A673 (cell line): Measurements from ENCODE around the gene PCNX3. TPM values are rescaled to one million over a fixed set of nuclear protein-coding genes. Genes with fewer than 3 reads are reported as not detected.

Experiments used
- BruUV-seq: library from RNA; stranded (reverse); fragments of 400-500 nt; replicated peaks from 2 replicates; lab custom pipeline; 2021; lab: Mats Ljungman, UMichigan
- CTCF ChIA-PET: fragments of 300-600 bp; sonication (Branson Sonifier 250); formaldehyde crosslinking; loops from one replicate; lab custom pipeline; 2022; ENCODE audit warnings: antibody characterized with exemption; lab: Charles Lee
- POLR2A ChIA-PET: fragments of 300-600 bp; sonication (Branson Sonifier 250); formaldehyde crosslinking; loops from one replicate; lab custom pipeline; 2022; ENCODE audit warnings: antibody characterized with exemption; ENCODE audit not compliant: low non-redundant PET; lab: Charles Lee
- DNase-seq: peaks from one replicate; pipeline ENCODE4 v3.0.0-alpha.2; 2015; ENCODE audit warnings: low spot score
- H3K27ac ChIP-seq: fragments of 200-600 bp; sonication (generic); 2 replicates; pipeline ENCODE4 v1.5.1; 2016; ENCODE audit warnings: mixed run types, low read depth, mild to moderate bottlenecking, mixed read lengths, antibody characterized with exemption, low read length; ENCODE audit not compliant: poor library complexity, severe bottlenecking
- H3K27me3 ChIP-seq: fragments of 200-600 bp; sonication (generic); replicated peaks from 2 replicates; pipeline ENCODE4 v1.6.1; 2017; ENCODE audit warnings: mixed run types, low read depth, mild to moderate bottlenecking, mixed read lengths, antibody characterized with exemption, low read length; ENCODE audit not compliant: insufficient read depth, poor library complexity
- H3K36me3 ChIP-seq: fragments of 200-600 bp; sonication (generic); 2 replicates; pipeline ENCODE4 v1.6.1; 2016; ENCODE audit warnings: mixed run types, mild to moderate bottlenecking, mixed read lengths, antibody characterized with exemption, low read length; ENCODE audit not compliant: insufficient read depth, poor library complexity, severe bottlenecking
- H3K4me1 ChIP-seq: fragments of 200-600 bp; sonication (generic); 2 replicates; pipeline ENCODE4 v1.6.1; 2017; ENCODE audit warnings: mixed run types, mild to moderate bottlenecking, mixed read lengths, antibody characterized with exemption, low read length; ENCODE audit not compliant: insufficient read depth, poor library complexity, severe bottlenecking
- H3K4me3 ChIP-seq: fragments of 200-600 bp; sonication (generic); 2 replicates; pipeline ENCODE4 v1.5.1; 2016; ENCODE audit warnings: low read depth, mixed run types, mild to moderate bottlenecking, mixed read lengths, low read length; ENCODE audit not compliant: poor library complexity, severe bottlenecking
- H3K9me3 ChIP-seq: fragments of 200-600 bp; sonication (generic); 2 replicates; pipeline ENCODE4 v1.6.1; 2016; ENCODE audit warnings: mixed run types, low read depth, mild to moderate bottlenecking, mixed read lengths, antibody characterized with exemption, low read length; ENCODE audit not compliant: poor library complexity, severe bottlenecking
- EZH2 ChIP-seq: fragments of 200-600 bp; sonication (generic); IDR thresholded peaks from 2 replicates; pipeline ENCODE4 v1.6.1; 2017; ENCODE audit warnings: borderline replicate concordance, low read depth, mild to moderate bottlenecking, mixed read lengths, antibody characterized with exemption, low read length; ENCODE audit not compliant: poor library complexity, severe bottlenecking
- intact Hi-C: fragments of 100-400 bp; cut with micrococcal nuclease; formaldehyde crosslinking; loops from one replicate; pipeline ENCODE4 v1.10.0; 2022; ENCODE audit not compliant: unreplicated experiment
- total RNA-seq: library from RNA; stranded (reverse); gene quantifications from 2 replicates; pipeline ENCODE4 v1.2.3, GENCODE V29; 2021
- TF ChIP-seq, protein P1 (sequence below): fragments of 300-800, 200-600 bp; sonication (generic); conservative IDR thresholded peaks from 2 replicates; pipeline ENCODE4 v1.5.1; 2017; ENCODE audit warnings: low read depth, mild to moderate bottlenecking, antibody characterized with exemption, low read length, moderate library complexity, mixed read lengths

PCNX3 gene
- total RNA-seq, 1 experiment from 2014 or later, result 68.0 TPM

DNA sequence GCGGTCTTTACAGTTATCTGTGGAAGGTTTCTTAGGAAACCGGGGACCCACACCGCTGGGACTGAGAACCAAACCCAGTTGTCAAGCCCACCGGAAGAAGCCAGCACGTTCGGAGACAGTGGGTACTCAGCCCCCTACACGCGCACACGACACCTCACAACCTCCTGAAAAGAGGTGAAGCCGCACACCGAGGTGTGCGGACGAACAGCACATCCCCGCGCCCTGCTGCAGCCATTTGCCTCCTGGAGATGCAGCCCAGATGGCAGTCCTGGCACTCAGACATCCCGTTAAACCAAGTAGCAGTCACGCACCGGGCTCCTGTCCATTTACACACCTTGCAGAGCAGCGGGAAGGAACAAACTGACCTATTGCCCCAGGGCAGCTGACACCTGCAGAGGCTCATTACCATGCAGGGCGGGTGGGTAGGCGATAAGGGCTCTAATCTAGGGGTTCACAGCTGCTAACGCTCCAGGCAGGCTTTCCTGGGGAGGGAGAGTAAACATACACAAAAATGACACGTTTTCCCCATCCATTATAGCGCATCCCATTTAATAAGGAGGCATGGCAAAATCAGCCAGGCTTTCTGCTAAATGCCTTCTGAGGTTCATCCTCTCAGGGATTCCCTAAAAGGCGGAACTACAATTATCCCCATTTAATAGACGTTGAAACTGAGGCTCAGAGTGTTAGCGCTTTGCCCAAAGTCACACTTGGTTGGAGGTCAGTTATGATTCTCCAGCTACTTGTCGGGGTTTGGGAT is 40.6 kb upstream of the PCNX3 start:
- H3K4me1 ChIP-seq, result peaks cover 45% of the 10 kb centered on the region
- BruUV-seq, result no TSS peak
- peak overlapping the region; percentile 75 for H3K27ac ChIP-seq
- ChIA-PET CTCF (no interaction called here), POLR2A (no interaction called here)
- intact Hi-C loops, result loop anchor here (5.0 kb wide), 2 partner anchors 32 to 193 kb away; partner anchors contain the start of gene SLC25A45
- no peaks in the 10 kb centered on the region for H3K27me3 ChIP-seq
- H3K9me3 ChIP-seq, result no peaks in the 10 kb centered on the region
- TF ChIP-seq, protein P1, sequence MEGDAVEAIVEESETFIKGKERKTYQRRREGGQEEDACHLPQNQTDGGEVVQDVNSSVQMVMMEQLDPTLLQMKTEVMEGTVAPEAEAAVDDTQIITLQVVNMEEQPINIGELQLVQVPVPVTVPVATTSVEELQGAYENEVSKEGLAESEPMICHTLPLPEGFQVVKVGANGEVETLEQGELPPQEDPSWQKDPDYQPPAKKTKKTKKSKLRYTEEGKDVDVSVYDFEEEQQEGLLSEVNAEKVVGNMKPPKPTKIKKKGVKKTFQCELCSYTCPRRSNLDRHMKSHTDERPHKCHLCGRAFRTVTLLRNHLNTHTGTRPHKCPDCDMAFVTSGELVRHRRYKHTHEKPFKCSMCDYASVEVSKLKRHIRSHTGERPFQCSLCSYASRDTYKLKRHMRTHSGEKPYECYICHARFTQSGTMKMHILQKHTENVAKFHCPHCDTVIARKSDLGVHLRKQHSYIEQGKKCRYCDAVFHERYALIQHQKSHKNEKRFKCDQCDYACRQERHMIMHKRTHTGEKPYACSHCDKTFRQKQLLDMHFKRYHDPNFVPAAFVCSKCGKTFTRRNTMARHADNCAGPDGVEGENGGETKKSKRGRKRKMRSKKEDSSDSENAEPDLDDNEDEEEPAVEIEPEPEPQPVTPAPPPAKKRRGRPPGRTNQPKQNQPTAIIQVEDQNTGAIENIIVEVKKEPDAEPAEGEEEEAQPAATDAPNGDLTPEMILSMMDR, result no peak
- no peak for TF ChIP-seq EZH2
- H3K36me3 ChIP-seq, result peaks cover 3% of the 10 kb centered on the region
- peak overlapping the region; percentile 87 for H3K4me3 ChIP-seq
- DNase-seq, result peak; percentile 55

DNA sequence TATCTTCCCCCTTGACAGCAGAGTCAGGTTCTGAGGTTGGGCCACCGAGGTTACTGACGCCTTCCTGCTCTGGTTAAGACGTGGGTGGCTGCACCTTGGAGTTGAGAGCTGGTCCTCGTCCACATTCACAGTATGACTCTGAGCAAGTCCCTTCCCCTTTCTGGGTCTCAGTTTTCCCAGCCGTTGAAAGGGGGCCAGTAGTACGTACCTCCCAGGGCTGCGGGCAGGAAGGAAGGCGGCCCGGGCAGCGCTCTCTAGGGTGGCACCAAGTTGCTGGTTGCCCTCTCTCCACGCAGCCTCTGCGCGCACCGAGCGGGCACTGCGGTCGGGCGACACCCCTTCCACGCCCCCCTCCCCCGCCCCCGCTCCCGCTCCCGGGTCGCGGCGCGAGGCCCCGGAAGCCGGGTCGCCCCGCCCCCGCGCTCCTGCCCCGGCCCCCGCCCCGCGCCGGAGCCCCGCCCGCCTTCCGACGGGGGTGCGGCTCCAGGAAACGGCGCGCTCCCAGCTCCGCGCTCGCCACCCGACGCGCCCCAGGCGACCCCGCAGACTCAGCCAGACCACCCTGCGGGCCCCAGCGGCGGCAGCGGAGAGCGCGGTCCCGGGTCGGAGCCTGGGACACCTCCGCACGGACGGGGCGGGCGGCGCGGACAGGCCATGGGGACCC is 39.9 kb upstream of the PCNX3 start, which contains the start of gene EHBP1L1:
TSS of gene EHBP1L1 (plus strand) at position 486 of the 664 bp plus-strand sequence. CDS start 250 bp downstream, outside the sequence.
- peak; percentile 78 for DNase-seq
- H3K36me3 ChIP-seq, result peaks cover 3% of the 10 kb centered on the region
- H3K9me3 ChIP-seq, result no peaks in the 10 kb centered on the region
- peak within 1 kb of the TSS; percentile 87 for H3K4me3 ChIP-seq
- H3K27me3 ChIP-seq, result no peaks in the 10 kb centered on the region
- no TSS peak for BruUV-seq
- peak within 1 kb of the TSS; percentile 75 for H3K27ac ChIP-seq
- no peak for TF ChIP-seq EZH2
- TF ChIP-seq, protein P1, result no peak
- ChIA-PET CTCF (no interaction called here), POLR2A (interaction anchor here (0.7 kb wide), 1 partner anchor 77 kb away, joined by 15 read pairs; no protein-coding TSS in a partner anchor)
- H3K4me1 ChIP-seq, result peaks cover 45% of the 10 kb centered on the region
- intact Hi-C loops, result no loop called here

DNA sequence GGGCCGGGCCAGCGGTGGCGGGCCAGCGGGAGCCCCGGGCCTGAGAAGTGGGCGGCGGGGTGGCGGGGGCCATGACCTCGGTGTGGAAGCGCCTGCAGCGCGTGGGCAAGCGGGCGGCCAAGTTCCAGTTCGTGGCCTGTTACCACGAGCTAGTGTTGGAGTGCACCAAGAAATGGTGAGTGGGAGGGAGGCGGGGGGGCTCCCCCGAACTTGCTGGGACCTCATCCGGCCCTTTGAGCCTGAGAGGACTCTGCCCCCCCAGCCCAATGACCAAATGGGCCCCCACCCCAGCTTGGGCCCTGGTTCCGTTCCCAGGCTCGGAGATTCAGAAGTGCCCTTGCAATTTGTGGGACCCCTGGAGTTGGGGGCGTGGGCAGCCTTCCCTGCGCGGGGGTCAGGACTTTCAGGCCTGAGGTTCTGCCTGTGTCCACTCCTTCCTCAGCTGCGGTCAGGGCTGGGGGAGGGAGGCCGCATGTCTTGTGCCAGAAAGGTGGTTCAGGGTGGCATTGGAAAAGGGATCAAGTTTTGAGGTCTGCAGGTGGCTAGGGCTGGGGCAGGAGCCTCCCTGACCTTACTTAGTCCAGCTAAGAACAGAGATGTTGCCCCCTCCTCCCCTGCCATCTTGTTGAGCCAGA is 39.2 kb upstream of the PCNX3 start:
- no TSS peak for BruUV-seq
- H3K9me3 ChIP-seq, result no peaks in the 10 kb centered on the region
- H3K4me3 ChIP-seq, result peak overlapping the region; percentile 87
- intact Hi-C loops, result no loop called here
- H3K4me1 ChIP-seq, result peaks cover 39% of the 10 kb centered on the region
- peaks cover 7% of the 10 kb centered on the region for H3K36me3 ChIP-seq
- H3K27ac ChIP-seq, result peak overlapping the region; percentile 74
- no peaks in the 10 kb centered on the region for H3K27me3 ChIP-seq
- DNase-seq, result no peak
- POLR2A ChIA-PET, result interaction anchor here (0.7 kb wide), 2 partner anchors 76 to 99 kb away, joined by 3 to 15 read pairs; no protein-coding TSS in a partner anchor
- CTCF ChIA-PET, result interaction anchor here (0.9 kb wide), 1 partner anchor 17 kb away, joined by 3 read pairs; no protein-coding TSS in a partner anchor
- TF ChIP-seq, protein P1, result no peak
- TF ChIP-seq EZH2, result no peak
